Activated CD8-positive, alpha-beta memory T cell treated with anti-CD3 and anti-CD28 coated beads, Interleukin-2, amount 50 U/mL, for 48 hours (primary cell): Measurements from ENCODE around the gene GPHA2.
A peak's percentile ranks its signal among the peaks of the same experiment; 100 is the strongest.
"Not testable (repeated sequence)": the region's sequence is repeated elsewhere in the genome, so short reads cannot be mapped to it uniquely, and the experiment has no call there.

Experiments used
- DNase-seq: peaks from one replicate; pipeline ENCODE4 v3.0.0-alpha.2; 2020

Gene GPHA2, protein sequence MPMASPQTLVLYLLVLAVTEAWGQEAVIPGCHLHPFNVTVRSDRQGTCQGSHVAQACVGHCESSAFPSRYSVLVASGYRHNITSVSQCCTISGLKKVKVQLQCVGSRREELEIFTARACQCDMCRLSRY

DNA sequence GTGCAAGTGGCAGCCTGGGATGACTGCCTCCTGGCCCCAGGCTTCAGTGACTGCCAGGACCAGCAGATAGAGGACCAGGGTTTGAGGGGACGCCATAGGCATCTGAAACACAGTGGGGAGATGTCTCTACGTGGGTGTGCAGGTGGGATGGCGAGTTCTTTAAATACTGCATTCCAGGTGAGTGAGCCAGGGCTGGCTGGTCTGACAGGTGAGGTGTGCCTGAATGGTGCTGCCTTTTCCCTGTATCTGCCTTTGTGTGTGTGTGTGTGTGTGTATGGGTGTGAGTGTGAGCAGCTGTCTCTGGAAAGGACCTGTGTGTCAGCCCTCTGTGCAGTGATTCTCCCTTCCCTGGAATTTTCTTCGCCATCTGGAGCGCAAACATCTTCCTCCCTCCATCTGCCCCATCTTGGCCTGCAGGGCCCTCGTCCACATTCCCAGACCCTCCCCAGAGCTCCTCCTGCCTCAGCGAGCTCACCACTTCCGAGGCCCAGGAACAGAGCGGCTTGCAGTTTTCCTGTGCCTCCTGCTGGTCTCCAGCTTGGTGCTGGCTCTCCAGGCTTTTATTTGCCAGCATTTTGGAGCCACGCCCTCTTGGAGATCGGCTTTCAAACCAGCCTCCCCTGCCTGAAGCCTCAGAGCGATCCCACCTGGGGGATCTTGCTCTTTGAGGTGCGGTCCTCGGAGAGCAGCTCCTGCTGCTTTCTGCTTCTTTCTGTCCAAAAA is at the start of gene GPHA2:
GPHA2 (minus strand) TSS at position 535 of the 723 bp plus-strand sequence; CDS start at position 102, 433 bp downstream.
- no peak for DNase-seq

DNA sequence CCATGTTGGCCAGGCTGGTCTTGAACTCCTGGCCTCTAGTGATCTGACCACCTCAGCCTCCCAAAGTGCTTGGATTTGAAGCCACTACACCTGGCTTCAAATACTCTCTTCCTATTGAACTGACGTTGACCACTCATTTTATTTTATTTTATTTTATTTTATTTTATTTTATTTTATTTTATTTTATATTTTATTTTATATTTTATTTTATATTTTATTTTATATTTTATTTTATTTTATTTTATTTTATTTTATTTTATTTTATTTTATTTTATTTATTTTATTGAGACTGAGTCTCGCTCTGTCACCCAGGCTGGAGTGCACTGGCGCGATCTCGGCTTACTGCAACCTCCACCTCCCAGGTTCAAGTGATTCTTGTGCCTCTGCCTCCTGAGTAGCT is 47.6 kb upstream of the GPHA2 start:
- not testable (repeated sequence) for DNase-seq

DNA sequence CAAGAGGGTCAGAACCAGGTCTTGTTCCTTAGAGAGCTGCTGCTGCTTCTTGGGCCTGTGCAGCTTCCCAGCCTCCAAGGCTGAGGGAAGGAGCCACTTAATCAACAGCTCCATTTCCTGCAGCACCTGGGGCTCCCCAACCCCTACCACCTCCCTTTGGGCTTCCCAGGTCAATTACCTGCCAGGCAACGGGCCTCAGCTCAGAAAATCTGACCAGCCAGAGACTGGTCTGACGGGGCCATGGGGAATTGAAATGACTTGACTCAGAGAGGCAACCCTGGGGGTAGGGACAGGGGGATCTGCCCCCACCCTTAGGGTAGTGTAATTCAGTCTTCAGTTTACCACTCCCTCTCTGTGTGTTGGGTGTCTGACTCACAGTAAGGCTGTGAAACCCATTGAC is 41.0 kb upstream of the GPHA2 start:
- no peak for DNase-seq

GRCh38 chr11:64974124-64974523 is 38.4 kb upstream of the GPHA2 start:
- DNase-seq: no peak

DNA sequence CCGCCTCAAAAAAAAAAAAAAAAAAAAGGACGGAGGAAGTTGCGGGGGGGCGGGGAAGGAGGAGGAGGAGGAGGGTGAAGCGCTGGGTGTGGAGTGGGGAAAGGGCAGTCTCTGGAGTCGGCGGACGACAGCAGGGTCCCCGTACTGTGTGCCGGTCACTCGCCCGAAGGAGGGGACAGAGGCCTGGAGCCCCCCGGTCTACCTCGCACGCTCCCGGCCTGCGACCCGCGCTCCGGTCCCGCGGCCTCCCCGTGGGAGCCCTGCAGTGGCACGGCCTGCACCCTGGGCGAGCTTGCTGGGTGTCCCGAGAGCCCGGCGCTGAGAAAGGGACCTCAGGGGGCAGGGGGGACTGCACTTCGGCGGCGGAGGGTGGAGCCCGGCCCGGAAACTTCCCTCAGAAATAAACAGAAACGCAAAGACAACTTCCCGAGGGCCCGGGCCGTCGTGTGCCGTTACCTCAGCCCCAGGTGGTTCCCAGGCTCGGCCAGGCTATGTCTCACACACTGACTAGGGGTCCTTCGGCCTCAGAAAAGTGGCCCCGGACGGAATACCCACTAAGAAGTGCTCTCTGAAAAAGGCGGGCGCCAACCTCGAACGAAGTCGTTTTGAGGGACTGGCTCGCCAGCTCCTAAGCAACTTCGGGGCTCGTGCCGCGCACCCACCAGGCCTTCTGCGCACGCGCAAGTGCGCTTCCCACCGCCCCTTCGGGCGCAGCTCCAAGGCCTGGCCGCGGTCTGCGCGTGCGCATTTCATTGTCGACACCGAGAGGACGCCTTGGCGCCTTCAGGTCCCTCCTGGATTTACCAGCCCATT is 35.9 kb upstream of the GPHA2 start, which contains the start of gene MAJIN:
MAJIN (minus strand) TSS at position 688 of the 813 bp plus-strand sequence. CDS start 12,703 bp downstream, outside the sequence.
- peak; percentile 97 for DNase-seq

DNA sequence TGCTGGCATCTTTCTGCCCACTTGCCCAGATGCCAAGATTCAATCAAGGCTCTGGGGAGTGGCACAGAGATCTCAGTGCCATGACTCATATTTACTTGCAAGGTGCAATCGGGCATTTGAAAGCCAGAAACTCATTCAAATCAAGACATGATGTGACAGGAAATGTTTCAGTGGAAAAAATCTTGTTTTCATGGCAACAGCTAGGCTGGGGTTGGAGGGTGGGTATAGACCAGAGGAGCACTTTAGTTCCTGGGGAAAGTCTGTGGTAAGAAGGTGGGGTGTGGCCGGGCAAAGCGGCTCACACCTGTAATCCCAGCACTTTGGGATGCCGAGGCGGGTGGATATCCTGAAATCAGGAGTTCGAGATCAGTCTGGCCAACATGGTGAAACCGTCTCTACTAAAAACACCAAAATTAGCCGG is 35.0 kb upstream of the GPHA2 start:
- peak; percentile 66 for DNase-seq

DNA sequence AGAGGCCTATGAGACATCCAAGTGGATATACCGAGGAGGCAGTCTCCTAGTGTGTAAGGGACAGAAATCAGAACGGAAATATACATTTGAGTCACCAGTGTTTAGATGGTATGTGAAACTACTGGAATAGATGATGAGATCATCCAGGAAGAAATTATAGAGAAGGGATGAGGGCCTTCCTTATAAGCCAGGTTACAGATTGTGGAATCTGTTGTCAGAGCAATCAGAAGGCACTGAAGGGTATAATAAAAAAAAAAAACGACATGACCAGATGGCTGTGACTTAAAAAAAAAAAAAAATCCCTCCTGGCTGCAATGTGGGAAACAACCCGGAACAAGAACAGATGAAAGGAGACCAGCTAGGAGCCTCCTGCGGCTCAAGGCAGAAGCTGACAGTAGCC is 33.5 kb upstream of the GPHA2 start:
- DNase-seq: no peak

DNA sequence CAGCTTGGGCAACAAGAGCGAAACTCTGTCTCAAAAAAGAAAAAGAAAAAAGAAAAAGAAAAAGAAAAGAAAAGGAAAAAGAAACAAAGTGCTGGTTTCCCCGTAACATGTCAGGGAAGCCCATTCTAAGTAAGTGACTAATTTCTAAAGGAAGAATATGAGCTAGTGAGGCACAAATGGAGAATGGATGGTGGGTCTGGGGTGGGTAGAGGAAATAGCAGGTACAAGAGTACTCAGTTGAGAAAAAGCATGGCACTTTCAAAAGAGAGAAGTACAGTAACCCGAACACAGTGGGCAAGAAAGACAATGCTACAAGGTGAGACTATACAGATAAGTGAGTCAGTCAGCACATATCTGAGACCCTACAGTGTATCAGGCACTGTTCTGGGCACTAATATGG is 31.7 kb upstream of the GPHA2 start:
- DNase-seq: no peak

- DNase-seq: no peak
These were observed 27.5 kb upstream of the GPHA2 start for GRCh38 chr11:64963072-64963631.

DNA sequence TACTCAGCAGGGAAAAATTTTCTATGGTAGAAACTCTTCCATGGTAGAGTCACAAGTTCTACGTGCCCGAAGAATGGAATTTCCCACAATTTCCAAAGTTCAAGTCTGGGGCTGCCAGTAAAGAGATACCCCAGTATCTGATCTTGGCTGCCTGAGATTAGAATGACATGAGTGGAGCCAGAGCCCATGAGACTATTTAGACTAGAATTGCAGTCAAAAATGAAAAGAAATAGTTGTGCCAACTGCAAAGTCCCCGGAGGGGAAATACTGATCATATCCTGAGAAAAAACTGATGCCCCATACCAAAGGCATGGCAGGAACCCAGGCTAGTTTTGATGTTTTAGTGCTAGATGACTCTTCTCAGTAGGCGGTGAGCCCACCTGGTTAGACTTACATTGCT is 25.0 kb upstream of the GPHA2 start:
- no peak for DNase-seq

- DNase-seq: no peak
These were observed 23.8 kb upstream of the GPHA2 start for GRCh38 chr11:64959498-64959897.

GRCh38 chr11:64954201-64954600 is 18.5 kb upstream of the GPHA2 start:
- no peak for DNase-seq

GRCh38 chr11:64951529-64951928 is 15.8 kb upstream of the GPHA2 start:
- no peak for DNase-seq

GRCh38 chr11:64947208-64947814 is 11.6 kb upstream of the GPHA2 start:
- no peak for DNase-seq

- no peak for DNase-seq
These were observed 846 bp upstream of the GPHA2 start for GRCh38 chr11:64936539-64936938.

DNA sequence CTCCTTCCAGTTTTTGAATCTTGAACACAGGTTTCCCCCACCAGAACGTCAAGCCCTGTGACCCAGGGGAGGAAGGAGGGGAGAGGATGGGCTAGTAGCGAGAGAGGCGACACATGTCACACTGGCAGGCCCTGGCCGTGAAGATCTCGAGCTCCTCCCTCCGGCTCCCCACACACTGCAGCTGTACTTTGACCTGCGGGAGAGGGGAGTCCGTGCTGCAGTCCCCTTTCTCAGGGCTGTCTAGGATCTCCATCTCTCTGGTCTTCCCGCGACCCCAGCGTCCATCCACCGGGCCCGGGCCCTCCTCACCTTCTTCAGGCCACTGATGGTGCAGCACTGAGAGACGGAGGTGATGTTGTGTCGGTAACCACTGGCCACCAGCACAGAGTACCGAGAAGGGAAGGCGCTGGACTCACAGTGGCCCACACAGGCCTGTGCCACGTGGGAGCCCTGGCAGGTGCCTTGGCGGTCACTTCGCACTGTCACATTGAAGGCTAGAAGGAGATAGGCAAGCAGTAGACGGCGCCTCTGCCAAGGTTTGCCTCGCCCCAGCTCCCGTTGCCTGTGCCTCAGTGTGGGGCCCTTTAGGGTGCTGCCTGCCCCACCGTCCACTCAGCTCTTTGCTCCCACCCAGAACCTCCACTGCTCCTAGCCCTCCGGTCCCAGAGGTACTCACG is 873 bp downstream of the GPHA2 start:
- no peak for DNase-seq

DNA sequence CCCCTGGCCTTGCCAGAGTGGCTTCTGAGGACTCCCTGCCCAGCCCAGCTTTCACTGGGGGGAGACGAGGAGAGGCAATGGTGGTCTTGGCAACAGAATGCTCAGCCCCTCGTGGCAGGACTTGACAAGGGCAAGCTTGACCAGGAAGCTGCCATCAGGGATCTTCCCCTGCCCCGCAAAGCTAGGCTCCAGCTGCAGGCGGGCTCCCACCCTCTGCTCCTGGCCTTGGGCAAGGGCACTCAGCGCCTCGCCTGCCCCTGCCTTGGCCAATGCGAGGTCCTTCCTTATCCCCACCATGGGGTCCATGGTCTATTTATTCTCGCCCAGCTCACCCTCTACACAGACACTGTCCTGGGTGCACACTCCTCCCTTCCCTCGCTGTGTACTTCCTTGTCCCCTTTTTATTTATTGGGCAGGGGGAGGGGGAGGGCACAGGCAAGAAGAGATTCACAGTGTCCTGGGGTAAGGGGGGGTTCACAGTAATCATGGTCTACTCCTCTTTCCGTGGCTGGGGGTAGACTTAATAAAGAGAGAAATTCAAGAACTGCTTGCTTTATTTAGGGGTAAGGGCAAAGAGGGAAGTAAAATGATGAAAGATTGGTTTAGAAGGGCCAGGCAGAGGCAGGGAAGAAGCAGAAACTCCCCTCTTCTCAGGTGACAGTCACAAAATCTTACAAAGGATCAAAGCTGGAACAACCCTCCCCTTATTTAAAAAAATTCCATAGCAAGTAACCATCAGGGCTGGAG is 1.6 kb downstream of the GPHA2 start:
- DNase-seq: no peak

- no peak for DNase-seq
These were observed 2.3 kb downstream of the GPHA2 start for GRCh38 chr11:64933213-64933934.

DNA sequence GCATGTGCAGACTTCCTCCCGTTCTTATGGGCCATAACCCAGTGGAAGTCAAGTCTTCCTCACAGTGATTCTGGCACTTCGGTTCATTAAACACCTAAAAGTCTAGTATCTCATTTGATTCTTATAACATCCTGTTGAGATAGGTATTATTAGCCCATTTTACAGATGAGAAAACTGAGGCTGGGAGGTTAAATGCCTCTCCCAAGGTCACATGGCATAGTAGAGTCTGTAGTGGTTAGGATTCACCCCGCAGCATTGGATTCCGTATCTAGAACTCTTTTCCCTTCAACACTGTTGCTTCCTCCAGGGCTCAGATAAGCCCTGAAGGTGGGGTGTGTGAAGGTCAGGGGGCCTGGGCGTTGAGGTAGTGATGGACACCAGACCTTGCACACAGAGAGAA is 3.4 kb downstream of the GPHA2 start:
- DNase-seq: no peak

- no peak for DNase-seq
These were observed 4.4 kb downstream of the GPHA2 start for GRCh38 chr11:64931290-64931689.

DNA sequence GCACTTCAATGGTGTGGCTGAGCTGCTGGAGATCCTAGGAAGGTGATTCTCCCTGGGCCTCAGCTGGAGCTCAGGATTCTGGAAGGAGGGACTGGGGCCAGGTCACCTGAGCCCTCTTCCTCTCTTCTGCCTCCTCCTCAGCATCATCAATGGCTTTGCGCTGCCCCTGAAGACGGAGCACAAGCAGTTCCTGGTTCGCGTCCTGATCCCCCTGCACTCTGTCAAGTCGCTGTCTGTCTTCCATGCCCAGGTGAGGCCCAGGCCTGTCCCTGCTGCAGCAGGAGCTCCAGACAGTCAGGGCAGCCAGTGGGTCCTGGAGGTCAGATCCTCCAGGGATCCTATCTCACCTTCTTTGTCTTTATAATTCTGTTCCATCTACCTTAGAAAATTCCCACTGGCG is 5.4 kb downstream of the GPHA2 start:
- no peak for DNase-seq
